ENCODE measurements around the gene MSANTD3.

Gene MSANTD3

GRCh38 chr9:100473276-100474081 is 46.5 kb downstream of the MSANTD3 start:
- H3K9me3 ChIP-seq (ENCODE audit: control insufficient read depth, low read length), result no peaks in the 10 kb centered on the region
- no peak overlapping the region for H3K4me3 ChIP-seq (ENCODE audit: low read length)
- H3K27me3 ChIP-seq (ENCODE audit: control insufficient read depth, insufficient read depth, low read length), result peaks cover 20% of the 10 kb centered on the region
- no peaks in the 10 kb centered on the region for H3K36me3 ChIP-seq (ENCODE audit: control insufficient read depth, insufficient read depth, low read length)
- H3K4me1 ChIP-seq (ENCODE audit: control insufficient read depth, insufficient read depth, low read length), result no peaks in the 10 kb centered on the region
- no peak overlapping the region for H3K9ac ChIP-seq (ENCODE audit: low read length)

DNA sequence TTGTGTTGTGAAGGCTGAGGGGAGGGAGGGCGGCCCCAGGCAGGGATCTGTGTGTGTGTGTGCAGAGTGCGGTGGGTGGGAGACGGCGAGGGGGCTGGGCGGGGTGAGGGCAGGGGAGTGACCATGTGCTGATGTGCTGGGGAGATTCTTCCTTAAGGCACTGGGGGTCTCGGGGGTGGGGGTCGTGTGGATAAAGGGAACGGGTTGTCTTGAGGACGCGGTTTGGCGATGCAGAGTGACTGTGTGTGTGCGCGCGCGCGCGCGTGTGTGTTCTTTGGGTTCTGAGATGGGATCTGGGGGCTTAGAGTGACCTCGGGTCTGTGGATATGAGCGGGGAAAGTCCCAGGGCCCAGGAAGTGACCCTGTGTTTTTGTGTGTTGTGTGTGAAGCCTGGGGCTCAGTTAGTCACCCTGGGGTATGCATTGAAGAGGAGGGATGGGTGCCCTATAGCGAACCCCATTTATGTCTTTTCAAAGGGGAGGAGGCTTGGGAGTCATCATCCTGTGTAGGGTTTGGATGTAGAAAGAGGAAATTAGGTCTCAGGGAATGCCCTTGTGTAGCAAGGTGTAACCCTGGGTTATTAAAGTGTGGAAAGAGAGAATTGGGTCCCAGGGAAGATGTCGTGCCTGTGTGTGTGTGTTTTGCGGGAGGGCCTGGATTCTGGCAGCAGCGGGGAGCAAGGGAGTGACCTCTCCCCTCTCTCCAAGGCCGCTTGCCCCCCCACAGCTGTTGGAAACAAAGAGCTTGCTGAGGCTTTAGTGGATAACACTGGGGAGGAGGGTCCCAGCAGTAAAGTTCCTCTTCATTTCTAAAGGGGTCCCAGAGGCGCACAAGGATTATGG is 47.4 kb downstream of the MSANTD3 start:
- H3K9ac ChIP-seq (ENCODE audit: low read length), result no peak overlapping the region
- H3K9me3 ChIP-seq (ENCODE audit: control insufficient read depth, low read length), result no peaks in the 10 kb centered on the region
- H3K27me3 ChIP-seq (ENCODE audit: control insufficient read depth, insufficient read depth, low read length), result peaks cover 20% of the 10 kb centered on the region

DNA sequence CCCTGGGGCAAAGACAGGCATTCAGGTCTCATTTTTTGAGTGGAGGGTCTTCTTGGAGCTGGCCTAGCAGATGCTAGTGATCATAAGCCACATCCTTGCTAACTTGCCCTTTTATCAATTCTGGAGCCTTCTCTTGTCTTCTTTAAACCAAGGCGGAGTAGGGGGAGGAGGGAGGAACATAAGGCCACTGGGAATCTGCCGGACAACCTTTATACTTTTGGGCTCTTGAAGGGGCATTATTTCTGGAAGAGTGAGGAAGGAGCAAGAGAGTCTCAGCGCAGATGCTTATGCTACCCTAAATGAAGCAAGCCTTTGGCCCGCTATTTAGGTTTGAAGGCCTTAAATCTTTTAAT is 48.0 kb downstream of the MSANTD3 start:
- Histone ChIP-seq H3K36me3 (ENCODE audit: control insufficient read depth, insufficient read depth, low read length) (no peaks in the 10 kb centered on the region), H3K27me3 (ENCODE audit: control insufficient read depth, insufficient read depth, low read length) (peaks cover 20% of the 10 kb centered on the region), H3K9ac (ENCODE audit: low read length) (no peak overlapping the region), H3K4me3 (ENCODE audit: low read length) (no peak overlapping the region), H3K9me3 (ENCODE audit: control insufficient read depth, low read length) (no peaks in the 10 kb centered on the region), H3K4me1 (ENCODE audit: control insufficient read depth, insufficient read depth, low read length) (no peaks in the 10 kb centered on the region)

More for the DNA sequence above, 47.4 kb downstream of the MSANTD3 start:
- no peaks in the 10 kb centered on the region for H3K4me1 ChIP-seq (ENCODE audit: control insufficient read depth, insufficient read depth, low read length)
- no peak overlapping the region for H3K4me3 ChIP-seq (ENCODE audit: low read length)
- H3K36me3 ChIP-seq (ENCODE audit: control insufficient read depth, insufficient read depth, low read length), result no peaks in the 10 kb centered on the region

GRCh38 chr9:100477241-100477640 is 50.3 kb downstream of the MSANTD3 start:
- Histone ChIP-seq H3K4me3 (ENCODE audit: low read length) (no peak overlapping the region), H3K4me1 (ENCODE audit: control insufficient read depth, insufficient read depth, low read length) (no peaks in the 10 kb centered on the region), H3K27me3 (ENCODE audit: control insufficient read depth, insufficient read depth, low read length) (peaks cover 16% of the 10 kb centered on the region), H3K9ac (ENCODE audit: low read length) (no peak overlapping the region), H3K36me3 (ENCODE audit: control insufficient read depth, insufficient read depth, low read length) (no peaks in the 10 kb centered on the region), H3K9me3 (ENCODE audit: control insufficient read depth, low read length) (no peaks in the 10 kb centered on the region)

DNA sequence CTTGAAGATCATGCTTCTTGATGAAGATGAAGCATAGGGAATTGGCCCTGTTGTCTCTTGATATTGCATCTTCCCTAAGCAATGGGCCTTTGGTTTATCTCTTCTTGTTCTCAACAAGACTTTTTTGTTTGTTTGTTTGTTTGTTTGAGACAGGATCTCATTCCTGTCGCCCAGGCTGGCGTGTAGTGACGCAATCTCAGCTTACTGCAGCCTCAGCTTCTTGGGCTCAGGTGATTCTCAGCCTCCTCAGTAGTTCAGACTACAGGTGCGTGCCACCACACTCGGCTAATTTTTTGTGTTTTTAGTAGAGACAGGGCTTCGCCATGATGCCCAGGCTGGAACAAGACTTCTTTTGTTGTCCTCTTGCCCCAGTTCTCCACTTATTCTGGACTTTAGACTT is 51.2 kb downstream of the MSANTD3 start:
- peaks cover 16% of the 10 kb centered on the region for H3K27me3 ChIP-seq (ENCODE audit: control insufficient read depth, insufficient read depth, low read length)
- no peak overlapping the region for H3K9ac ChIP-seq (ENCODE audit: low read length)
- no peak overlapping the region for H3K4me3 ChIP-seq (ENCODE audit: low read length)
- H3K9me3 ChIP-seq (ENCODE audit: control insufficient read depth, low read length), result no peaks in the 10 kb centered on the region
- H3K4me1 ChIP-seq (ENCODE audit: control insufficient read depth, insufficient read depth, low read length), result no peaks in the 10 kb centered on the region
- H3K36me3 ChIP-seq (ENCODE audit: control insufficient read depth, insufficient read depth, low read length), result no peaks in the 10 kb centered on the region

DNA sequence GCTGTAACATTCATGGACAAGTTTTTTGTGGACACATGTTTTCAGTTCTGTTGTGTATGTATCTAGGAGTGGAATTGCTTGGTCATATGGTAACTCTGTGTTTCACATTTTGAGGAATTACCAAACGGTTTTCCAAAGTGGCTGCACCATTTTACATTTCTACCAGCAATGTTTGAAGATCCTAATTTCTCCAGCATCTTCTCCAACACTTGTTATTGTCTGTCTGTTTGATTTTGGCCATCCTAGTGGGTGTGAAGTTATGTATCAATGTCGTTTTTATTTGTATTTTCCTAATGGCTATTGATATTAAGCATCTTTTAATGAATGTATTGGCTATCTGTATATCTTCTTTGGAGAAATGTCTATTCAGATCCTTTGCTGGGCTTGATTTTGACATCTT is 52.9 kb downstream of the MSANTD3 start:
- H3K9ac ChIP-seq (ENCODE audit: low read length), result no peak overlapping the region
- no peaks in the 10 kb centered on the region for H3K4me1 ChIP-seq (ENCODE audit: control insufficient read depth, insufficient read depth, low read length)
- no peaks in the 10 kb centered on the region for H3K36me3 ChIP-seq (ENCODE audit: control insufficient read depth, insufficient read depth, low read length)
- no peaks in the 10 kb centered on the region for H3K9me3 ChIP-seq (ENCODE audit: control insufficient read depth, low read length)
- H3K27me3 ChIP-seq (ENCODE audit: control insufficient read depth, insufficient read depth, low read length), result peaks cover 1% of the 10 kb centered on the region
- H3K4me3 ChIP-seq (ENCODE audit: low read length), result no peak overlapping the region

DNA sequence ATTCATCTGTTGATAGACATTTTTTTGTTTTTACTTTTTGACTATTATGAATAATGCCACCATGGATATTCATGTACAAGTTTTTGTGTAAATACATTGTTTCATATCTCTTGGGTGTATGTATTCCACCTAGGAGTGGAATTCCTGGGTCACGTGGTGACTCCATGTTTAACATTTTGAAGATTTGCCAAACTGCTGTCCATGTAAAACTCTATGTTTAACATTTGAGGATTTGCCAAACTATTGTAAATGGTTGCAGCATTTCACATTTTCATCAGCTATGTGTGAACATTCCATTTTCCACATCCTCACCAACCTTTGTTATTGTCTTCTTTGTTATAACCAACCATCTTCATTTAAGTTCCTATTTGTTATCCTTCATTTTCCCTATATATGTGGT is 58.3 kb downstream of the MSANTD3 start:
- no peak overlapping the region for H3K9ac ChIP-seq (ENCODE audit: low read length)
- H3K4me3 ChIP-seq (ENCODE audit: low read length), result no peak overlapping the region
- no peaks in the 10 kb centered on the region for H3K27me3 ChIP-seq (ENCODE audit: control insufficient read depth, insufficient read depth, low read length)
- no peaks in the 10 kb centered on the region for H3K4me1 ChIP-seq (ENCODE audit: control insufficient read depth, insufficient read depth, low read length)
- H3K9me3 ChIP-seq (ENCODE audit: control insufficient read depth, low read length), result no peaks in the 10 kb centered on the region
- no peaks in the 10 kb centered on the region for H3K36me3 ChIP-seq (ENCODE audit: control insufficient read depth, insufficient read depth, low read length)

DNA sequence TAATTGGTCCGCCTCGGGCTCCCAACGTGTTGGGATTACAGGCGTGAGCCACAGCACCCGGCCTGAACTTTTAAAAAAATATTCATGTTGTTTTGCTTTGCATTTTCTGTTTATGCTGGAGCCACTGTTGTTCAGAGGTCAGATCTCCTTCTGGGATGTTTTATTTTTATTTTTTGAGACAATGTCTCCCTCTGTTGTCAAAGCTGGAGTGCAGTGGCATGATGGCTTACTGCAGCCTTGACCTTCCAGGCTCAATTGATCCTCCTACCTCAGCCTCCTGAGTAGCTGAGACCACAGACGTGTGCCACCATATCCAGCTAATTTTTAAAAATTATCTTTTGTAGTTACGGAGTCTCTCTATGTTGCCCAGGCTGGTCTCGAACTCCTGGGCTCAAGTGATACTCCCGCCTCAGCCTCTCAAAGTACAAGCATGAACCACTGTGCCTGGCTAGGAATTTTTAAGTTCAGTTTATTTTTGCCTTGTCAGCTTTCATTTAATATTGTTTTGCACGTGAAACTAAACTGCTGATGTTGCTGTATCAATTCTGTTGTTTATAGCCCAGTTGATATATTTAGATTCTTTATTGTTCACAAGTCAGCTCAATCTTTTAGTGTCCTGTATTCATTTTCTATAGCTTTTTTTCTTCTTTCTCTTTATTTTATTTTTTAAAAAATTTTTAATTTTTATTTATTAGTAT is 59.7 kb downstream of the MSANTD3 start:
- H3K9me3 ChIP-seq (ENCODE audit: control insufficient read depth, low read length), result no peaks in the 10 kb centered on the region
- no peaks in the 10 kb centered on the region for H3K36me3 ChIP-seq (ENCODE audit: control insufficient read depth, insufficient read depth, low read length)
- H3K27me3 ChIP-seq (ENCODE audit: control insufficient read depth, insufficient read depth, low read length), result no peaks in the 10 kb centered on the region
- no peak overlapping the region for H3K9ac ChIP-seq (ENCODE audit: low read length)
- no peaks in the 10 kb centered on the region for H3K4me1 ChIP-seq (ENCODE audit: control insufficient read depth, insufficient read depth, low read length)
- no peak overlapping the region for H3K4me3 ChIP-seq (ENCODE audit: low read length)

GRCh38 chr9:100488177-100488576 is 61.2 kb downstream of the MSANTD3 start:
- Histone ChIP-seq H3K9me3 (ENCODE audit: control insufficient read depth, low read length) (no peaks in the 10 kb centered on the region), H3K4me3 (ENCODE audit: low read length) (no peak overlapping the region), H3K36me3 (ENCODE audit: control insufficient read depth, insufficient read depth, low read length) (no peaks in the 10 kb centered on the region), H3K27me3 (ENCODE audit: control insufficient read depth, insufficient read depth, low read length) (no peaks in the 10 kb centered on the region), H3K9ac (ENCODE audit: low read length) (no peak overlapping the region), H3K4me1 (ENCODE audit: control insufficient read depth, insufficient read depth, low read length) (no peaks in the 10 kb centered on the region)

- no peaks in the 10 kb centered on the region for H3K27me3 ChIP-seq (ENCODE audit: control insufficient read depth, insufficient read depth, low read length)
- no peaks in the 10 kb centered on the region for H3K9me3 ChIP-seq (ENCODE audit: control insufficient read depth, low read length)
- no peaks in the 10 kb centered on the region for H3K4me1 ChIP-seq (ENCODE audit: control insufficient read depth, insufficient read depth, low read length)
- H3K9ac ChIP-seq (ENCODE audit: low read length), result no peak overlapping the region
- H3K4me3 ChIP-seq (ENCODE audit: low read length), result no peak overlapping the region
- H3K36me3 ChIP-seq (ENCODE audit: control insufficient read depth, insufficient read depth, low read length), result no peaks in the 10 kb centered on the region
These were observed 62.9 kb downstream of the MSANTD3 start for GRCh38 chr9:100489836-100490235.

GRCh38 chr9:100492952-100493351 is 66.0 kb downstream of the MSANTD3 start:
- Histone ChIP-seq H3K27me3 (ENCODE audit: control insufficient read depth, insufficient read depth, low read length) (no peaks in the 10 kb centered on the region), H3K36me3 (ENCODE audit: control insufficient read depth, insufficient read depth, low read length) (no peaks in the 10 kb centered on the region), H3K4me3 (ENCODE audit: low read length) (no peak overlapping the region), H3K9ac (ENCODE audit: low read length) (no peak overlapping the region), H3K9me3 (ENCODE audit: control insufficient read depth, low read length) (no peaks in the 10 kb centered on the region), H3K4me1 (ENCODE audit: control insufficient read depth, insufficient read depth, low read length) (no peaks in the 10 kb centered on the region)

GRCh38 chr9:100498592-100498991 is 71.6 kb downstream of the MSANTD3 start:
- no peaks in the 10 kb centered on the region for H3K27me3 ChIP-seq (ENCODE audit: control insufficient read depth, insufficient read depth, low read length)
- no peaks in the 10 kb centered on the region for H3K36me3 ChIP-seq (ENCODE audit: control insufficient read depth, insufficient read depth, low read length)
- H3K4me1 ChIP-seq (ENCODE audit: control insufficient read depth, insufficient read depth, low read length), result no peaks in the 10 kb centered on the region
- no peak overlapping the region for H3K4me3 ChIP-seq (ENCODE audit: low read length)
- no peak overlapping the region for H3K9ac ChIP-seq (ENCODE audit: low read length)
- no peaks in the 10 kb centered on the region for H3K9me3 ChIP-seq (ENCODE audit: control insufficient read depth, low read length)

Measured in mucosa of stomach (tissue), 1 donor.